NCI-H2171 (cell line): ENCODE results near the gene CHGA.

Source experiments
- DNase-seq: peaks from one replicate; lab custom pipeline; 2025; lab: John Stamatoyannopoulos, UW

CHGA gene

DNA sequence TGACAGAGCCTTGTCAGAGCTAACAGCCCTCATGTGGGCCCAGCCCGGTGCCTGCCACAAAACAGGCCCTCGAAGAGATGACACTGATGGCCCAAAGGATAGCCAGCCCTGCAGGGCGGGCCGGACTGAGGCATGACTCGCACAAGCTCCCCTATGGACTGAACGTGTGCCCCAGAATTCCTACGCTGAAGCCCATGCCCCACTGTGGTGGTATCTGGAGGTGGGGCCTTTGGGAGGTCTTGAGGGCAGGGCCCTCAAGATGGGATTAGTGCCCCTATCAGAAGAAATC, 38.6 kb downstream of the CHGA start:
- no peak for DNase-seq

DNA sequence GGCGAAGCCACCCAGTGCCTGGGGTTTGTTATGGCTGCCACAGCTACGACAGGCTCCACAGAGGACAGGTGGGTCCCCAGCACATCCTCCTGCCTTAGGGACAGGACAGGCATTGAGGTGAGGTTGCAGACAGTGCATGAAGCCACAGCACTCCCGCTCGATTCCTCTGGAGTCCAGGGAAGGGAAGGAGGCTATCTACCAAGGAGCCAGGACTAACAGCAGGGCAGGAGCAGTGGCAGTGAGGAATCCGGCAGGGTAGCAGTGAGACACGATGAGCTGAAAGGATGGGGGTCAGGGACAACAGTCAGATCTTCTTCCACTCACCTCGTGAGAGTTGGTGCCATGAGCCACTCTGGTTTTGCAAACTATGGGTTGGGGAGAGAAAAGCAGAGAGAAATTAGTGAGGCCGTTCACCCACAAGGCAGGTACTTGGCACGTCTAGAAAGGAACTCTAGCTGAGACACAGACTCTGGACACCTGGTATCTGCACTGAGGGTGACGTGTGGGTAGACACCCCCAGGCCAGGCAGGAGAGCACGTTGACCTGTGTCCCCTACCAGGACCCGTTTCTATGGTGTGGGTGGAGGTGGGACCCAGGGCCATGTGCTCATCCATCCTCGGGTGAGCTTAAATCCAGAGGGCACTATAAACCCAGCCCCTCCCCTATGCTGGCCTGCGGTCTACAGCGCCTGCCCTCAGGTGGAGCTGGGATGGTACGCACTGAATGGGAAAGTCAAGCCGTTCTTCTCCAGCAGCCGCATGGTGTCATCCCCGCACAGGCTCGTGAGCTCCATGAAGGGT, 39.3 kb downstream of the CHGA start:
- DNase-seq: no peak

DNA sequence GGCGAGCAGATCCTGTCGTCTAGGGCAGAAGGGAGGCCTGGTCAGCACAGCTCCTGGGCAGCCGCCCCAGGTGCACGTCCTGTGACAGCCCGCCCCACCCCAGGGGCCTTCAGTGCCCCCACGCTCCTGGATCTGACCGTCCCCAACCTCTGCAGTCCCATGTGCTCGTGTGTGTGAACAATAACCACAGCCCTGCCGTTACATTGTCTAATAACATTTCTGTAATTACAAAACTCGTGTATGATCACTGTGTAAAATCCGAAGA, 39.8 kb downstream of the CHGA start:
- no peak for DNase-seq

DNA sequence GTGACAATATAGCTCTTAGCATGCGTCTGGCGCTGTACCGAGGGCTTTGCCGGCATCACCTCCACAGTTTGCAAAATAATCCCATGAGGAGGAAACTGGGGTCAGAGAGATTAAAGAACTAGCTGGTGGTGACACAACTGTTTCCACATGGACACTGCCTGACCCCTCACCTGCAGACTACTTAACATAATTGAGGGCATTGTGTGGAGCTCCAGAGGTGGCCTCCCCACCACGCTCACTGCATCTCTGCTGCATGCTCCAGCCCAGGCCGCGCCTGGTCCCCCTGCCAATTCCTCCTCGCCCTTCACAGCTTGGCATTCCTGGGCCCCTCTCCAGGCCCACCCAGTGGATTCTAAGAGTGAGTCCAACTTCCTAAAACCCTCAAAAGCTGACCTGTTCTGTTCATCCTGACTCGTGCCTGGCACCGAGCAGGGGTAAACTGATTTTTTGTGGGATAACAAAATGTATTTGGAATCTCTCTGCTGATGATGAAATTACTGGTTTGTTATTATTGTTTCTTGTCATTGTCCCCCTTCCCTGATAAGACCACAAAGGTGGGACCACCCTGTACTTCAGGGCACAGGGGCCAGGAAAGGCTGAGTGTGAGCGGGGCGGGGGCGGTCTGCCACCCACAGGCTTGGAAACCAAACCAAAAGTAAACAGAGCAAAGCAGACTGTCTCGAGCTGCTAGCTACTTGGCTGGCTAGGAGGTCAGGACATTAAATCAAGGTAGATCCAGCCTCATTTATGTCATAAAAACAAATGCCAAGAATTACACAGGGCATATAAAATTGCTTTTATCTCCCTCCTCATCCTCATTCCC, 40.6 kb downstream of the CHGA start:
- no peak for DNase-seq

DNA sequence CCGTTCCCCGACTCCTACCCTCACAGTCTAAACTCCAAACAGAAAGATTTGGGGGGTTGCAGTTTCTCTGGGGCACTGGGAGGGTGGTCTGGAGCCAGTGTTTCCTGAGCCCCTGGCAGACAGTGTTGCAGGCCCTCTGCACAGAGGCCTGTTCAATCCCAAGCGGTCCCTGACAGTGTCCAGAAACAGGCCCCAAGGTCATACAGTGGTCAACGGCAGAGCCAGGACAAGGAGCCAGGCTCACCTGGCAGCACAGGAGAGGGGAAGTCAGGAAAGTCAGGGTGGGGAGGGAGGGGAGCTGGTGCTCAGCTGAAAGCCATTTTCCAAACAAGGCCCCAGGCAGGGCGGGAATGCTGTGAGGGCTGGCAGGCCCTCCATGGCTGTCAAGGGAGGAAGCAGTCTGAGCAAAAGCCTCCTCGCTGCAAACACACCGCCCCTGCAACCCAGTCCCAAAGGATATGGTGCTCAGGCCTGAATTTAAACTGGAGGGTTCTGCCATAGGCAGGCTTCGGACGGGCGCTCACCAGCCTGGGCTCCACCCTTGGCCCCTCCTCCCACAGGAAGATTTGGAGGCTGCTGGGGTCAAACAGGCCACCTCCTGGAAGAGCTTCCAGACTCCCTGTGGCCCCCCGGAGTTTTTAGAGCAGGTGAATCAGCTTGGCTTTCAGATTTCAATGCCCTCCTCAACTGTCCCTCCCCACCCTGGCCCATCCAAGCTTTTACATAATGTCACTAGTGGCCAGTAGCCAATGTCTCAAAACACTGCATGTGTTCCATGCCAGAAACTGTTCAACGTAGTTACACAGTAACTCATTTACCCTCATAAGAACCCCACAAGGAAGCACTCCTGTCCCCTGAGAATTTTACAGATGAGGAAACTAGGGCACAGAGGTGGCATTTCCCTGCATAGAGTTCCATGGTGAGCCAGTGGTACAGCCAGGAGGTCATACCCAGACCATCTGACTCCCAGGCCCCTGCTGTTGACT, 41.5 kb downstream of the CHGA start:
- DNase-seq: no peak

DNA sequence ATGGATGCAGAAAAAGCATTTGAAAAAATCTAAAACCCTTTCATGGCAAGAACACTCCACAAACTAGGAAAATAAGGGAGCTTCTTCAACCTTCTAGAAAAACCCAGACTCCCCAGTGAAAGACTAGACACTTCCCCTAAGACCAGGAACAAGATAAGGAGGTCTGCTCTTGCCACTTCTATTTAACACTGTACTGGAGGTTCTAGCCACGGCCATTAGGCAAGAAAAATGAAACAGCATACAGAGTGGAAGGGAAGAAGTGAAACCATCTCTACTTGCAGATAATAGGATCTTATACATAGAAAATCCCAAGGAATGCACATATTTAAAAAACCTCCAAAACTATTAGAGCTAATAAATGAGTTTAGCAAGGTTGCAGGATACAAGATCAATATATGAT, 42.3 kb downstream of the CHGA start:
- no peak for DNase-seq

DNA sequence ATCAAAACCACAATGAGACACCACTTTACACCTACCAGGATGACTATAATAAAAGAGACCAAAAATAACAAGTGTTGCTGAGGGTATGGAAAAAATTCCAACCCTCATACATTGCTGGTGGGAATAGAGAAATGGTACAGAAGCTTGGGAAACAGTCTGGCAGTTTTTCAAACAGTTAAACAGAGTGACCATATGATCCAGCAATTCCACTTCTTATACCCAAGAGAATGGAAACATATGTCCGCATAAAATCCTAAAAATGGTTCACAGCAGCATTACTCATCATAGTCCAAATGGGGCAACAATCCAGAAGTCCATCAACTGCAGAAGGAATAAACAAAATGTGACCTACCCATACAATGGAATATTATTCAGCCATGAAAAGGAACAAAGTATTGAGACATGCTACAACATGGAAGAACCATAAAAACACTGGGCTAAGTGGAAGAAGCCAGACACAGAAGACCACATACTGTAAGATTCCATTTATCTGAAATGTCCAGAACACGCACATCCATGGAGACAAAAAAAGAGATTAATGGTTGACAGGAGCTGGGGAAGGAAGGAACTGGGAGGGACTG, 44.5 kb downstream of the CHGA start:
- DNase-seq: no peak

DNA sequence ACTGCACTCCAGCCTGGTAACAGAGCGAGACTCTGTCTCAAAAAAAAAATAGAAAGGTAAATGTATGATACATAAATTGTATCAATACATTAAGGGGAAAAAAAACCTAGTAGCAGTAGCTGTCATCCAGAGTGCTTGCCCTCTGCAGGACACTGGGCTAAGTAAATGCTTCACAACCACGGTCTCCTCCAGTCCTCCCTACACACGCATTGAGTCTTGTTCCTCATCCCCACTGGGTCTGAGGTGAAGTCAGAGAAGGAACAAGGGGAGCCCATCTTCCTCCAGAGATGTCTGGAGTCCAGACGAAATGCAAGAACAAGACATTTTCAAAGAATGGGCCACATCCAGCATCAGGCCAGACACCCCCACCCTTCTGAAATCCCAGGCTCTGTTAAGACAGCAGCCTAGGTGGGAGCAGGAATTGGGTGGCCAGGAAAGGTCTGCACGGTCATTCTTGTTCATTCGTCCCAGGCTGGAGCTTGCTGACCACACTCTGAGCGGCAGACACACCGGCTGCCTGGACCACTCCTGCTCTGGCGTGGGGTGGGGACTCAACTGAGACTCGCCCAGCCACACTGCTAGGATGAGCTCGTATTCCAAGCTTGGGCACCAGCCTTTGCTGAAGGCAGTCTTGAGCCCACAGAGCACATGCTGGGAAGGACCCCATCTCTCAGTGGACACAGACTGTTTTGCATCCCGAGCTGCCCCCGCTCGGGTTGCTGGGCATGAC, 45.5 kb downstream of the CHGA start:
- DNase-seq: no peak

DNA sequence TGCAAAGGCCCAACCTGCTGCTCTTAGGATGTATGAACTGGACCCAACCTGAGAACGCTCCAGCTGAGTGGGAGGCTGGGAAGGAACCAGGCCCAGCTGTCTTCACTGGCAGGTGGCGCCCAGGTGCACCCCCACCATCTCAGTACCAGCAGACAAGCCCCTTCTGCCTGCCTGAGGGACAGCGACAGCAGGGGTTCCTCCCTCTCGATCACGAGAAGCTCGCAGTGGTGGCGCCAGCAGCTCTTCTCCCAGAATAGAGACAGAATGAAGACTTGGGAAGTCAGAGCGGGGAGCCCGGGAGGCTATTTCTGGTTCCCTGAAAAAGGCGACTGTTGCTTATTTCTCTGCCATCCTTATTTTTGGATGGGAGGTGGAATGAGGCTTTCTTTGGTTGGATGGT, 46.5 kb downstream of the CHGA start:
- DNase-seq: peak; percentile 20

DNA sequence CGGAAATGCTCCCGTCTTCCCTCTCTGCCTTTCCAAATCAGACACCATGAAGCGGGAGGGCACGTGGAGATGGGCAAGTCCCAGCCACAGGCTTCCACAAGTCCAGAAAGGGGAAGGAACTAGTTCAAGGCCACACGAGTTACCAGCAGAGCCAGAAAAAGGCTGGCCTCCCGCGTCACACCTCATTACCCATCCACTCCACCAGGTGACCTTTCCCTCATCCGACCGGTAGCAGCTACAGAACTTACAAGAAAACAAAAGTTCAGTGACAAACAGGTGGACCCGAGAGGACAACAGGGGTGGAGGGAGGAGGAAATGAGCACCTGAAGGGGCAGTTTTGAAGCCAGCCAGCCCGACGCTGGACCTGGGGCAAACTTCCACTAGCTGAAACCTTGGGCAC, 46.9 kb downstream of the CHGA start:
- DNase-seq: no peak

DNA sequence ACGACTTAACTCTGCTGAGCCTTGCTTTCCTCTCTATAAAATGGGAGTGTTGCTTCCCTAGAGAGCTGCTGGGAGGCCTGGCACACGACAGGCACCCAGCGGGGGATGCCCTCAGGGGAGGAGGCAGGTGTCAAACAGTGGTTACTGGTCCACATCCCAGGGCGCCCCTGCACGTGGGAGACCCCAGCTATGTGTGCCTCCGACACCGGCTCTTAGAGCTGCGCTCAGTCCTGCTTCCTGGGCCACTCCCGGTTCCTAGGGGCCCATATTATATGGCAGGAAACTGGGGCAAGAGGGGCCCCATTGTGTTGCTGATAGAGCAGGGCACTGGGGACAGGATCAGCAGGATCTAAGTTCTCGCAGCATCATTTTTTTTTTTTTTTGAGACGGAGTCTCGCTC, 47.3 kb downstream of the CHGA start:
- no peak for DNase-seq

DNA sequence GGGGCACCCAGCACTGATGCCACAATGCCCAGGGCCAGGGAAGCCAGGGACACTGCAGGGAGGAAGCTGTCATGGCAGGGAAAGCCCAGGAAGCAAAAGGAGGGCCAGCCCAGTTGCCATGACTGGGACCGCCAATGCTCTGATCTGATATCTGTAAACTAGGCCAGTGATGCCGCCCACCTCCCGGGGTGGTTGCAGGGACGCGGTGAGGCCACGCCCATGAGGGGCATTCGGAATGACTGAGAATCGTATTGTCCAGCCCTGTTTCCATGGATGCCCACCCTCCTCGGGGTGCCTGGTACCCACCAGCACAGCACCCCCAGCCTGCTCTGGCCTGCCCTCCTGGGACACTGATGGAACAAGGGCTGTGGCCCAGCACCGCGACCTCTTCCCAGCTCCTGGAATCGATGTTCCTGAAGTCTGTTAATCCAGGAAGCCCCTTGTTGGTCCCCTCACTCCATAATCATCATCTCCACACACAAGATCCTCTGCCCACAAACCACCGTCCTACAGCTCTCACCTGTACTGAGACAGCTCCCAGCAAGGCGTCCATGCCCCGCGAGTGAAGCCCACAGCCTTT, 48.7 kb downstream of the CHGA start:
- DNase-seq: no peak

DNA sequence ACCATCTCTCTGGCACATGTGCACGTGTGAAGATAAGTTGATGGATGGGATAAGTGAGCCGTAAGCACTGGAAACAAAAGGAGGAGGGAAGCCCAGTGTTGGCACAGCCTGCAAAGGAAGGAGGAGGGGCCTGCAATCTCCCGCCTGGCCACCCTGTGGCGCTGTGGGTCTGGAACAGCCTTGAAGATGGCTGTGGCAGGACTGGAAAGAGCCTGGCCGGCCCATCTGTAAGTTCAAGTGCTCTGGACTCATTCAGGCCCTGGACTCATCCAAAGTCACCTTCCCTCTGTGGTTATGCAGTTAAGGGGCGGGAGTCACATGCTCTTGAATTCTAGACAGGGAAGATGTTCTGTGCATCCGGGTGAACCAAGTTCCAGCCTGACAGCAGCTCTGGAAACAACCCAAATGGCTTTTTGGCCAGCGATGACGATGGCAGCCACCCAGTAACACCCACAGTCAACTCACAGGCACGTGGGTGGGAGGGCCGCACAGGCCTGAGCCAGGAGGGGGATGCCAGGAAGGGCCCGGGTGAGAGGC, 50.4 kb downstream of the CHGA start:
- DNase-seq: no peak

DNA sequence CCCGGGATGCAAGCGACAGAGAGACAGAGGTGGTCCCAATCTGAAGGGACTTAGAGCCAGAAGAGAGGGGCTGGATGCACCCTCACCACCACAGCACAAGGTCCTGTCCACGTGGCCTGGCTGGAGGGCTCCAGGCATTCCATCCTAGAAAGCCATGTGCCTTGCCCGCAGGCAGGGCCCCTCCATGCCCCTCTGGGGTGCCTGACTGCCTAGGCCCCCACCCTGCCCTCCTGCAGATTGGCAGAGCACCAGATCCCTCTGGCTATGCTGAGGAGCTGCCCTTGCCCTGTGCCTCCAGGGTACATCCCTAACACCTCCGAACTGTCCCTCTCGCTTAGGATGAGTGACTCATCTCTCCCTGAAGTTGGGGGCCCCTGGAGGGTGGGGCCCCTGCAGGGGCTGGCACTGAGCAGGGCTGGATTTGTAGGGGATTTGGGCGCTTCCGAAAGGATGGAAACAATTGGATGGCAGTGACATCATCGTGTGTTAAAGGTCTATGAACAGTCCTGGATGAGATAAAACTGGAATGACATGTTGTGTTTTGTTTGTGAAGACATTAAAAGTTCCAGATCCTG, 50.9 kb downstream of the CHGA start:
- DNase-seq: no peak

DNA sequence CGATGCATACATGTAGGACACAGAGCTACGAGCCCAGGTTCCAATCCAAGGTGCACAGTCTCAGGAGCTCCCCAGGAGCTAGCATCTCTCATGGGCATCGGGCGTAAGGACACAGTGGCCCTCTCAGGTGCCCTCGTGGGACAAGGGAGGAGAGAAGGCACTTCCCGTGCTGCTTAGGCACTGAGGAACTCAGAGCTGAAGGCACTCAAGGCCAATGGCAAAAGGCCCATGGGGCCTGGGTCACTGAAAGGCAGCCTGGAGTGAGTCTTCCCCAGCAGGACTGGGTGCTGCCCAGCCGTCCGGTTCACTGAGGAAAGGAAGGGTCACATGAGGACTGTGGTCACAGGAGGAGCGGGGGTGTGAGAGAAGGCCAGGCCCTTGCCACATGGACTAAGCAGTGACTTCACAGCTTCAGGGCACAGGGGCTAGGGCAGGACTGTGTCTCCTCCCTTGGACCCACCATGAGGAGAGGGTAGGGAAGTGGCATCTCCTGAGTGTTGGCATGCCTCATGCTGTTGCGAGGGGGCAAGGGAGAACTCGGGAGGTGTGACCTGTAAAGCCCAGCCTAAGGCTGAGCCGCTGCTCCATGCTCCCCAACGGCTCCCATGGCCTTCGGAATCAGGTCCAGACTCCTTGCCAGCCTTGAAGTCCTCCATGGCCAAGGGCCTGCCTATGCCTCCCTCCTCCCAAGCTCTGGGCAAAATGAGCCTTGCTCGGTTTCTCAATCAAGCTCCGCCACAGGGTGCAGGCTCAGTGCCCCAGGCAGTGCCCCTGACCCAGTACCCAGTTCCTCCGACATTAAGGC, 51.8 kb downstream of the CHGA start:
- no peak for DNase-seq

DNA sequence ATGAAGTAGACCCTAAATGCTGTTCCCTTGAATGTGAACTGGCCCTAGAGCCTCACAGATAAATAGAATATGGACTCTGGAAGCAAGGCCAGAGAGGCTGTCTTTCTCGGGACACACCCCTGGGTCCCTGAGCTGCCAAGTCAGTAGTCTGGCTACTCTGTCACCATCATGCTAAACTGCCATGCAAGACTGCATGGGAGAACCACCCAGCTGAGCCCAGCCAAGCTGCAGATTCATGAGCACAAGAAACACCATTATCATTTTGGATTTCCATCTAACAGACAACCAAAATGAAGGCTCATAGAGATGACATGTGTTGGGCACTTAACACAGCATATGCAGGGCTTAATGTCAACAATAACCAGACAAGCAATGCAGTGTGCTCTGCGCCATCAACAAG, 53.3 kb downstream of the CHGA start:
- DNase-seq: no peak

DNA sequence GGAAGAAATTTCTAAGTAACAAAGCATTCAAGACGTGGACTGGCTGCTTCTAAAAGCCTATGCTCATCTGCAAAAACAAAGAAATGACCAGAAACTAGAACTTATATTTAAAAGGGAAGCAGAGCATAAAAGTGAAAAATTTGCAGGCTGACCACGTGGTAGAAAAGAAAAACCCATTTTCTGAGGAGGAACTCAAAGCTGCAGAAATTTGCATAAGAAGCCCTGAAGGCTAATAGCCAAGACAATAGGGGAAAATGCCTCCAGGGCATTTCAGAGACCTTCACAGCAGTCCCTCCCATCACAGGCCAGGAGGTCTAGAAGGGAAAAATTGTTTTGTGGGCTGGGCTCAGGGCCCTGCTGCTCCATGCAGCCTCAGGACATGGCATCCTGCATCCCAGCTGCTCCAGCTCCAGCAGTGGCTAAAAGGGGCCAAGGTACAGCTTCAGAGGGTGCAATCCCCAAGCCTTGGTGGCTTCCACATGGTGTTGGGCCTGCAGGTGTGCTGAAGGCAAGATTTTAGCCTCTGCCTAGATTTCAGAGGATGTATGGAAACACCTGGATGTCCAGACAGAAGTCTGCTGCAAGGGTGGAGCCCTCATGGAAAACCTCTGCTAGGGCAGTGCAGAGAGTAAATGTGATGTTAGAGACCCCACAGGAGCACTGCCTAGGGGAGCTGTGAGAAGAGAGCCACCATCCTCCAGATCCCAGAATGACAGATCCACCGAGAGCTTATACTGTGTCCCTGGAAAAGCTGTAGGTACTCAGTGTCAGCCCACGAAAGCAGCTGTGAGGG, 55.5 kb downstream of the CHGA start:
- no peak for DNase-seq

DNA sequence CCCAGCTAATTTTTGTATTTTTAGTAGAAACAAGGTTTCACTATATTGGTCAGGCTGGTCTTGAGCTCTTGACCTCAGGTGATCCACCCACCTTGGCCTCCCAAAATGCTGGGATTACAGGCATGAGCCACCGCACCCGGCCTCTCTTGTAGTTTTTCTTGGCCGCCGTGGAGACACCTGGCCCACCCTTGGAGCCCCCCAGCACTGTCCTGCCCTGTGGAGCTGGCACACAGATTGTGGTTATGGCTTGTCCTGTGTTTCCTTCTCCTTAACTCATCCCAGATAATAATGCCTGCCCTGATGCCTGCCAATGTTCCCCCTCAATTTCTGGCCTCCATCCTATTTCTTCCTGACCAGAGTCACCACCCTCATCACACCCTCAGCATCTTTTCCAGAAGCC, 57.9 kb downstream of the CHGA start:
- no peak for DNase-seq

DNA sequence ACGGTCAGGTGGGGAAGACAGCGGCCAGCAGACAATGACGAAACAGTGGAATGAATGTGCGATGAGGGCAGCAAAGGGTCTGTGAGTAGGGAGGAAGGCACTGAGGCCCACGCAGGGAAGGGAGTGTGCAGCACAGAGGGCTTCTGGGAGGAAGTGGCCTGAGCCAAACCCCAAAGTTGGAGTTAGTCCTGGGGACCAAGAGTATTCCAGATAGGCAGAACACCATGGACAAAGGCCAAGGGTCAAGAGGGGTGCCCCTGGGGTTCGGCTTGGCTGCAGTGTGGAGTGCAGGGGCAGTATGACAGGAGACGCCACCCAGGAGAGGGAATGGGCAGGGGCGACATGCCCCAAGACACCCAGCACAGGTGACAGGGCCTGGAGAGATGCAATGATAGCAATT, 58.8 kb downstream of the CHGA start:
- DNase-seq: no peak
